IPS-NIHi7 (cell line): ENCODE measurements around the gene NECAB2.

Source experiments
- DNase-seq: peaks from one replicate; pipeline ENCODE4 v3.0.0; 2012; ENCODE audit warnings: mixed read lengths; ENCODE audit errors: extremely low spot score

Gene NECAB2

GRCh38 chr16:83967838-83968305 is at the start of gene NECAB2:
Gene NECAB2 (plus strand): TSS chr16:83968244. CDS start chr16:83968649, 405 bp downstream.
- DNase-seq: peak; percentile 81

DNA sequence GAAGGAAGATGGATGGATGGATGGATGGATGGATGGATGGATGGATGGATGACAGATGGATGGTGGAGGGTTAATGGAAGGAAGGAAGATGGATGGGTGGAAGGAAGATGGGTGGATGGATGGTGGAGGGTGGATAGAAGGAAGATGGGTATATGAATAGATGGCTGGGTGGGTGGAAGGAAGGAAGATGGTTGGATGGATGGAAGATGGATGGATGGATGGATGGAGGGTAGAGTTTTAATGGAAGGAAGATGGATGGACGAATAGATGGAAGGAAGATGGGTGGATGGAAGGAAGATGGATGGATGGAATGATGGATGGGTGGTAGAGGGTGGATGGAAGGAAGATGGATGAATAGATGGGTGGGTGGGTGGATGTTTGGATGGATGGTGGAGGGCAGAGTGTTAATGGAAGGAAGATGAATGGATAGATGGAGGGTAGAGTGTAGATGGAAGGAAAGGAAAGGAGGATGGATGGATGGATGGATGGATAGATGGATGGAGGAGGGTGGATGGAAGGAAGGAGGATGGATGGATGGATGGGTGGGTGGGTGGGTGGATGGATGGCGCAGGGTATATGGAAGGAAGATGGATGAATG is 47.1 kb upstream of the NECAB2 start:
- DNase-seq: no peak

DNA sequence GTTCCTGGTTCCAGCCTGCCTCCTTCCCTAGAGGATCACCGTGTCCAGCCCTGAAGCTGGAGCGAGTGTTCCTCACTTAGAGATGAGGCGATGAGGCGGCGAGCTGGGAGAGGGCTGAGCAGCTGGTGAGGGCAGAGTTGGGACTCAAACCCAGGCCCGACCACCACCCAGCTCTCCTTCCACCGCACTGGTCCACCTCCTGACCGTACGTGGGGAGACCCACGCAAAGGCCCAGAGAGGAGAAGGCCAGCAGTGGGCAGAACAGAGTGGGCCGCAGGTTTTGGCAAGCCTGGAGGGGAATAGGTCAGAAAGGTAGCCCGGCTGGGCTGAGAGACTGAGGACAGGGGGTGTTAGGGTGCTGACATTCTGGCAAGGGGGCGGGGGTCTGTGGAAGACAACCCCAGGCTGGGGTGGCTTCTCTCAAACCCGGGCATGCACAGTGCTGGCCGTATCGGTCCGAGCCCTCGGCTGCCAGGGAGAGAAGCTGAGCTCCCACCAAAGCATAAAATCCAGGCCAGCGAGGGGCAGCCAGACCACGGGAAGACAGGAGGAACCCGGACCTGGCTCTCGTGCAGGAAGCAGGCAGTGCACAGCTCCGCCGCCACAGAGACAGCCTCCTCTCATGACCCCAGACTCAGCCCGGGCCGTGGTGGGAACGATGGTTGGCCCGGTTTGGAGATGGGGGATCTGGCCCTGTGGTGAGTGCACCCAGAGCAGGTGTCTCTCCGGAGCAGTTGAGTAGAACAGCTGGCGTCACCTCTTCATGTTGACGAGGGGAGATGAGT is 44.3 kb upstream of the NECAB2 start:
- DNase-seq: peak; percentile 6

DNA sequence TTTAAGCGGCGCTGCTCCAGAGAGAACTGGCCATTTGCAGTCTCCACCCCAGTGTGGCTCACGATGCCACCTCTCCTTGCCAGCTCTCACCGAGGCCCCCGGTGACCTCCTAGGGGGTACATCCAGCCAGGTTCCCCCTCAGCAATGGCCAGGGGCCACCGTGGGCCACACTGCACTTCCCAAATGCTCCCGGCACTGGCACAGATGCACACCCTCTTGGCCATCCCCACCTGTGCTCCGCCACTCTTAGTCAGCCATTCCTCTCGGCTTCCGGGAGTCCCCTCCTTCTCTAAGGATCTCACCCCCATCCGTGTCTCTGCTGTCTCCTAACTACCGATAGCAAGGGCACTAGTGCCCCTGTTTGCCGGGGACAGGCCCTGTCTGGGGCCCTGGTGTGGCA is 43.4 kb upstream of the NECAB2 start:
- DNase-seq: no peak

GRCh38 chr16:83925095-83925905 is 42.7 kb upstream of the NECAB2 start:
- DNase-seq: peak; percentile 7

- DNase-seq: no peak
Observed at GRCh38 chr16:83925957-83926725, 41.9 kb upstream of the NECAB2 start.

DNA sequence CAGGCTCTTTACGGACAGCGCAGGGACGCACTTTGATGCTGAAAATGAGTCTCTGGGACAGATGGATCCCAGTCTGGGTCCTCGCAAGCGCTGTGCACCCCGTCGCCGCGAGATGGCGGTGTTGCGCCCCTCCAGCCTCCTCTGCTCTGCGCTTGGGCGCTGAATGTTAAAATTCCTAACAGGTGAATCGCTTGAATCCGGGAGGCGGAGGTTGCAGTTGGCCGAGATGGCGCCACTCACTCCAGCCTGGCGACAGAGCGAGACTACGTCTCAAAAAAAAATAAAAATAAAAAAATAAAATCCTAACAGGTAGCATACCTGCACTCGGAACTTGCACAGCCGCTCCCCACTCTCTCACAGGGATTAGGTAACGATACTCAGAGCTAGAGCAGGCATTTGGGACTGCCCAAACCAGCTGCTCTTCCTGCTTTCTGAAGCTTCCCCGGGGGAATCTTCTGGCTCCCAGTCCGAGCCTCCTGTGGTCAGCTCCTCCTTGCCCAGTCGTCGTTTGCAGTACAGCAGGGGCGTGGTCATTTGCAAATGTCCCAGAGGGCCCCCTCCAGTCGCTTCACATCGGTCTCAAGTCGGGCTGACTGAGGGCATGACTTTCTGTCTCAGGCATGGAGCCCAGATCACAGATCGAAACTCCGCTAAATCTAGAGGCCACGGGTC is 41.2 kb upstream of the NECAB2 start:
- DNase-seq: peak; percentile 91

DNA sequence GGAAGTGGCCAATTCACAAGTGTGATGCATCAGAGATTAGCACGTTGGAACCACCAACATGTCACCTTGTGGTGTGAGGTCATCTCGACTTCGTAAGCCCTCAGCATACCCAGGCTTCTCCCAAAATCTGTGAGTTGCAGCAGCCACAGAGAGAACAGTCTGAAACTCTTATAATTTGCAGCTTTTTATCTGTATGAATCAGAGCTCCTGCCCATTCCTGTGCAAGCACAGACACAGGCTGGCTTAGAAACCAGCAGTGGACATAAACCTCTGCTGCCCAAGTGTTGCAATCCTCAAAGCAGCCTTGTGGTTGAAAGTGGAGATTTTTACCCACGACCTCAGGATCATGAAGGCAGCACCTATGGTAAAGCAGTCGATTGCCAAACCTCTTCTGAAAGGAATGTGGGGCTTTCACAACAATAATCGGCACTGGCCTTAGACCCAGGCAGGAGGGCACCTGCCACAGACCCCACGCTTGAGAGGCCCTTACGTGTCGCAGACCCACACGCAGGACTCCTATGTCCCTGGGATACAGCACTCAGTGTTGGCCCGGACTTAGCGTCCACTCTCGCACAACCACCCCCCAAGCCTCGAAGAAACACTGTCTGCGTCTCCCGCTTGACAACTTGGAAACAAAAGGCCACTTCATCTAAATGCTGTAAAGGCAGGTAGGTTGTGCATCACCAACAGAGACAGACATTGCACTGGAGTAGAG is 39.5 kb upstream of the NECAB2 start:
- no peak for DNase-seq

- DNase-seq: no peak
Observed at GRCh38 chr16:83929811-83930555, 38.1 kb upstream of the NECAB2 start.

DNA sequence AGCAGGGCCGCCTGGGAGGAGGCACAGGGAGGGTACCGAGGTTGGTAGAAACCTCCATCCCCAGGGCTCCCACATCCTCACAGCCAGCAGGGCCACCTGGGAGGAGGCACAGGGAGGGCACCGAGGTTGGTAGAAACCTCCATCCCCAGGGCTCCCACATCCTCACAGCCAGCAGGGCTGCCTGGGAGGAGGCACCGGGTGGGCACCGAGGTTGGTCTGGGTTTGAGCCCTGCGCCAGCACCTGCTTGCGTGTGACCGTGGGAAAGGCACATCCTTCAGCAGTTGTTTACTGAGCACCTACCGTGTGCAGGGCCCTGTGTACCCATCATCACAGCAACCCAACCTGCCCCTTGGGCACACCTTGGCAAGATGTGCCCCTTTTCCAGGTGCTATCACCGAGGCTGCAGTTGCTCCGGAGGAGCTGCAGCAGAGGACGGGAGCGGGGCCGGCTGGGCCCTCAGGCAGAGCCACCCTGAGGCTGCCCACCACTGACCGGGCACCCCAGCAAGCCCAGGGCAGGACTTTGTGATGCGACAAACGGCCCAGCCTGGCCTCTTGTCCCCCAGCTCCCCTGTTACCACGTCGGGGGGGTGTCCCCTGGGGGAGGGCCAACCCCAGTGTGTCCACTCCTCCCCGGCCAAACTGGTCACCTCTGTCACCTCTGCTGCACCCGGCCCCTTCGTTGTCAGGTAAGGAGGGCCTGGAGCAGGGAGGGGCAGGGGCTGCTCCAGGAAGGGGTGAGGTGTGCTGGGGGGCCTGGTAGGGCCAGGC is 37.1 kb upstream of the NECAB2 start:
- no peak for DNase-seq

GRCh38 chr16:83931556-83931955 is 36.5 kb upstream of the NECAB2 start:
- DNase-seq: no peak

DNA sequence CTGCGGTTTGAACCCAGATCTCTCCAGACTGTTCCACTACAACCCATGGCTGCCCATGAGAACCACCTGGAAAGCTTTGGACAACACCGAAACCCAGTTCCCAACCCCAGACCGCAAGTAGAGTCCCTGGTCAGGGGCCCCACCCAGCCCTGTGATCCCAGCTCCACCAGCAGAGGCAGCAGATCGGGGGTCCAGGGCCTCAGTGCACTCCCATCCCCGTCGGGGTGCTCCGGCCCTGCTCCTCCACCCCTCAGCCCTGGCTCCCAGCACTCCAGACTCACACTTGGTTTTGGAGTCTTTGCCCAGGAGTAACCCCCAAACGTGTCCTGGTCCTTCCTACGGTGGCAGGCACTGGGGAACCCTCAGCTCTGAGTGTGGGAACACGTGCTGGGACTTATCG is 35.7 kb upstream of the NECAB2 start:
- DNase-seq: no peak

DNA sequence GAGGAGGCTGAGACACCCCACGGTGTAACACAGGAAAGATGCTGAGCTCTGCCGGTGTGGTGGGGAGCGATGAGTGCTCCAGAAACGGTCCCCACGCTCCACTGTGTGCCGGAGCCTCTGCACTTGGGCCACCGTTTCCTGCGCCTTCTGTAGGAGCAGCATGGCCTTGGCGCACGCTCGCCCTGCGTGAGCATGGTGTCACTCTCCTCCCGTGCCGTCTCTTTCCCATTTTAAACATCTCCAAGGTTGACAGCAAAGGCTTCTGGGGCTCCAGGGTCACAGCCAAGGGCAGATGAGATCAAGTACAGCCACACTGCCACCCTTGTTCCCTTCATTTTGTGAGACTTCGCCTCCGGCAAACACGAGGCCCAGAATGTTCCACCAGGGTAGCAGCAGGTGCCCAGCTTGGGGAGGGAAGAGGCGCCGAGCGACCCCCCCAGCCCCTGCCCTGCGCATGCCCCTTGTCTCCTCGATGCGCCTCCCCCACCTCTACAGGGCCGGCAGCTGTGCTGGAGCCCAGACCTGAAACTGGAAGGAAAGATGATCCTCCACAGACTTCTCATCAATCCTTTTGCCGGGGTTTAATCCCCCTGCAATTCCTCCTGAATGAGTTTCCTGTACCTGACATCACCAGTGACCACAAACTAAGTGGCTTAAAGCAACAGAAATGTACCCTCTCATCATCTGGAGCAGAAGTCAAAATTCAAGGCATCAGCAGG is 34.9 kb upstream of the NECAB2 start:
- no peak for DNase-seq

- no peak for DNase-seq
Observed at GRCh38 chr16:83933885-83934683, 34.0 kb upstream of the NECAB2 start.

DNA sequence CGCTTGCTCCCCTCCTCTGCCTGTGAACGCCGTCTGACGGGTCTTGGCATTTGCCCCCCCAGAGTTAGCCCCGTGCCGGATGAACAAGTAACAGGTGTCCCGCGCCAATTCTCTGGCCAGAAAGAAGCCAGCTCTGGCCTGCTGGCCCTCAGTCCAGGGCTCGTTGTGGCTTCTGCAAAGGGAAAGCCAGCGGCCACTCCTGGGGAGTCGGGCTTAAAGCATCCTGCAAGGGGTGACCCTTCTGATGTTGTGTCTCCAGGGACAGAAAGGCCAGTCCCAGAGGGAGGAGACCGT is 33.4 kb upstream of the NECAB2 start:
- no peak for DNase-seq

DNA sequence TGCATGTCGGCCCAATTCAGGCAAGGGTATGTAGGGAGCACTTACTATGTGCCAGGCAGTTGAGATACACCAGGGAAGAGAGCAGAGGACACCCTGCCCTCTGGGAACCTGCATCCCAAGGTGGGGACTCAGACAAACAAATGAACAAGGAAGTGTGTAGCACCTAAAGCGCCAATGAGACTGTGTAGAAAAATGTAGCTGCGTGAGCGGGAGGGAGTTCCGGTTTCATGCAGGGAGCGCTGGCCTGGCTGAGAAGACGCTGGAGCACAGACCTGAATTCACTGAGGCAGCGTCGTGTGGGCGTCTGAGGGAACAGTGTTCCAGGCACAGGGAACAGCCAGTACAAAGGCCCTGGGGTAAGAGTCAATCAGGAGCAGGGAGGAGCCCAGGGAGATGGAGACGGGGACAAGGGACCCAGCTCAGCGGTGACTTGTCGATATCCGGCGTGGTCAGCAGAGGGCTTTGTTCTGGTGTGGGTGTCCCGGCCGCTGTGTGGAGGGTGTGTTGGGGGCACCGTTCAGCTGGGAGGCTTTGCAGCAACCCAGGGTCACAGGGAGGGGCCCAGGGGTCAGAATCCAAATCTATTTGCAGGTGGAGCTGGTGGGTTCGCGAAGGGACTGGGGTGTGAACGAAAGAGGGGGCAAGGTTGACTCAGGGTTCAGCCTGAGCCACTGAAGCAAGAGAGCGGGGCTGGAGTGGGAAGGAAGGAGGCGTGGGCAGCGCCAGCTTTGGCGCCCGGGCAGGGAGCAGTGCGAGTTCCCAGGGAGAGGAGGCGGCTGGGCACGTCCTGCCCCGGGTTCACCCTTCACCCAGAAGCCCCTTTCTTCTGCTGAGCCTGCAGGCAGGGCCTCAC is 32.8 kb upstream of the NECAB2 start:
- no peak for DNase-seq

DNA sequence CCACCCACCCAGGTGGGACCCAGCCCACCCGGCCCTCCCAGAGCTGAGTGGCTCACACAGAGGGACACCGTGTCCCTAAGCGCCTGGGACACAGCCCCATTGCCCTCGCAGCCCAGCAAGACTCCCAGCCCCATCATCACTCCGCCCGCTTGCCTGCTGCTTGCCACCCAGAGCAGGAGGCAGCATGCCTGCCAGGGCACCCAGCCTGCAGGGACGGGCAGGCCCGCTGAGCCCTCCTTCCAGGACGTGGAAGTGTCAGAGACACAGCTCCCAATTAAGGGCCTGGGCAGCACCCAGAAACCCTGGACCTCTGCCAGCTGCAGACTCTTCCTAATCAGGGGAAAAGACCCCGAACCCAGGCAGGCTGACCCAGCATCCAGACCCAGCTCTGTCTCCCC is 32.2 kb upstream of the NECAB2 start:
- no peak for DNase-seq
